ENCODE data around the gene ZNF385C. TPM values are rescaled to one million over a fixed set of nuclear protein-coding genes. Genes with fewer than 3 reads are reported as not detected.
A peak's percentile ranks its signal among the peaks of the same experiment; 100 is the strongest.

ZNF385C gene
- total RNA-seq, 1 experiment from 2014 or later: 2.8 TPM

- peaks cover 25 to 26% of the 10 kb centered on the region in 2 experiments for H3K4me1 Mint-ChIP-seq
- H4K20me1 ChIP-seq (ENCODE audit: control insufficient read depth, insufficient read depth, insufficient read length): no peaks in the 10 kb centered on the region
Observed at GRCh38 chr17:42131232-42131631, 33.0 kb upstream of the ZNF385C start.

More at GRCh38 chr17:42131232-42131631, 33.0 kb upstream of the ZNF385C start:
- Mint-ChIP-seq H3K27ac (peak overlapping the region in 2 of 3 experiments; percentile 0 to 3; a peak in 2 of 7 replicates), H3K9me3 (no peaks in the 10 kb centered on the region), H3K36me3 (ENCODE audit: insufficient read depth in 1 of 3, low read depth in 3 of 3) (peaks cover 13 to 55% (median 42%) of the 10 kb centered on the region in 3 experiments; a peak in 6 of 7 replicates), H3K4me3 (no peak overlapping the region; a peak in 1 of 5 replicates), H3K27me3 (ENCODE audit: low read depth) (no peaks in the 10 kb centered on the region)
- Histone ChIP-seq H4K5ac (ENCODE audit: insufficient read length, low read depth, low read length) (no peak overlapping the region), H4K91ac (ENCODE audit: insufficient read length, low read depth, low read length) (no peak overlapping the region), H2BK12ac (ENCODE audit: insufficient read length, low read depth, low read length) (no peak overlapping the region), H3K18ac (ENCODE audit: insufficient read length, low read depth, low read length) (no peak overlapping the region), H3K4me1 (ENCODE audit: insufficient read depth, low read length) (peaks cover 4% of the 10 kb centered on the region; the same call in 1 of the 2 replicates), H3K9me3 (ENCODE audit: control insufficient read depth, low read depth, low read length) (no peaks in the 10 kb centered on the region), H3K4me2 (ENCODE audit: insufficient read depth, insufficient read length, low read length) (no peak overlapping the region), H3K9ac (ENCODE audit: extremely low read depth, insufficient read length, low read length) (no peak overlapping the region), H3K79me2 (ENCODE audit: insufficient read depth, low read length) (peaks cover 2% of the 10 kb centered on the region; the same call in 1 of the 2 replicates), H3T11ph (ENCODE audit: low read length) (no peak overlapping the region), H3K4ac (ENCODE audit: low read depth, low read length) (no peak overlapping the region), H3K79me1 (ENCODE audit: insufficient read depth, low read depth, low read length, poor library complexity, severe bottlenecking) (peaks cover 3% of the 10 kb centered on the region), H2AFZ (ENCODE audit: low read length) (no peak overlapping the region), H3K23me2 (ENCODE audit: insufficient read length, low read depth, low read length, poor library complexity, severe bottlenecking) (no peaks in the 10 kb centered on the region), H3K27ac (ENCODE audit: insufficient read length, low read depth, low read length) (no peak overlapping the region), H2BK120ac (ENCODE audit: low read depth, low read length, poor library complexity, severe bottlenecking) (no peak overlapping the region), H2AK5ac (ENCODE audit: insufficient read length, low read length) (no peak overlapping the region), H2BK15ac (ENCODE audit: low read depth, low read length) (no peak overlapping the region), H3K27me3 (ENCODE audit: insufficient read depth, low read length) (peaks cover 2% of the 10 kb centered on the region; the same call in 1 of the 2 replicates), H4K8ac (replicated peaks; ENCODE audit: insufficient read length, low read depth, low read length) (no peak overlapping the region), H3K23ac (ENCODE audit: insufficient read length, low read depth, low read length) (no peak overlapping the region), H3K14ac (ENCODE audit: insufficient read depth, low read length) (no peak overlapping the region), H2BK5ac (ENCODE audit: insufficient read length, low read length) (no peak overlapping the region), H3K56ac (ENCODE audit: insufficient read length, low read depth, low read length) (no peak overlapping the region), H2BK20ac (ENCODE audit: low read depth, low read length, poor library complexity, severe bottlenecking) (no peak overlapping the region)
- 100% methylated on average over 2 of the region's 4 CpGs for WGBS (ENCODE audit: extremely low coverage, insufficient read length, low lambda C conversion rate)
- no peak for TF ChIP-seq CTCF (conservative IDR thresholded peaks at IDR 0.05)
- DNase-seq: no peak

Measured in H9 (cell line).